Keratinocyte (primary cell): ENCODE measurements around the gene ZNF773. TPM values are rescaled to one million over a fixed set of nuclear protein-coding genes. Genes with fewer than 3 reads are reported as not detected.
A peak's percentile ranks its signal among the peaks of the same experiment; 100 is the strongest.

Source experiments
- DNase-seq: peaks from one replicate; pipeline ENCODE4 v3.0.0-alpha.2; 2011; ENCODE audit warnings: low read depth, missing footprints, low spot score
- FAIRE-seq: peaks from 2 replicates; lab custom pipeline; 2011; peaks lifted over from hg19 to GRCh38; lab: Jason Lieb, UNC
- H2AFZ ChIP-seq: 2 replicates; pipeline ENCODE4 v1.6.0; 2012; ENCODE audit warnings: low read length, control low read depth, inconsistent platforms; ENCODE audit not compliant: control insufficient read depth
- H3K27ac ChIP-seq: 2 replicates; pipeline ENCODE4 v1.5.1; 2011; ENCODE audit warnings: low read length; ENCODE audit not compliant: control insufficient read depth, insufficient read depth
- H3K27me3 ChIP-seq: 3 replicates; pipeline ENCODE4 v1.6.0; 2011; ENCODE audit warnings: low read length; ENCODE audit not compliant: control insufficient read depth, insufficient read depth; ENCODE audit errors: extremely low read depth
- H3K36me3 ChIP-seq, 2 experiments: 2 replicates in 1 of 2; 3 replicates in 1 of 2; pipeline ENCODE4 v1.5.1; 2011; ENCODE audit warnings: low read length in 2 of 2, mild to moderate bottlenecking in 1 of 2; ENCODE audit not compliant: control insufficient read depth in 2 of 2, insufficient read depth in 2 of 2; ENCODE audit errors: extremely low read depth in 1 of 2
- H3K4me1 ChIP-seq: 3 replicates; pipeline ENCODE4 v1.5.1; 2011; ENCODE audit warnings: low read length; ENCODE audit not compliant: control insufficient read depth, insufficient read depth; ENCODE audit errors: extremely low read depth
- H3K4me2 ChIP-seq: 3 replicates; pipeline ENCODE4 v1.6.0; 2011; ENCODE audit warnings: low read depth, low read length; ENCODE audit not compliant: control insufficient read depth, insufficient read depth; ENCODE audit errors: extremely low read depth
- H3K4me3 ChIP-seq, 3 experiments: fragments of 200-600 bp in 1 of 3; sonication (generic) in 1 of 3; 2 replicates in 2 of 3; 3 replicates in 1 of 3; pipeline ENCODE4 v1.5.1; 2011 to 2016; ENCODE audit warnings: low read length in 3 of 3, mild to moderate bottlenecking in 3 of 3, control low read depth in 2 of 3, inconsistent platforms in 1 of 3, low read depth in 1 of 3, mixed read lengths in 1 of 3, mixed run types in 1 of 3, moderate library complexity in 1 of 3; ENCODE audit not compliant: control insufficient read depth in 2 of 3, insufficient read depth in 2 of 3; ENCODE audit errors: extremely low read depth in 1 of 3
- H3K79me2 ChIP-seq: 2 replicates; pipeline ENCODE4 v1.6.0; 2012; ENCODE audit warnings: low read length; ENCODE audit not compliant: control insufficient read depth, insufficient read depth
- H3K9ac ChIP-seq: 3 replicates; pipeline ENCODE4 v1.6.0; 2011; ENCODE audit warnings: low read length; ENCODE audit not compliant: control insufficient read depth, insufficient read depth; ENCODE audit errors: extremely low read depth
- H3K9me1 ChIP-seq: 3 replicates; pipeline ENCODE4 v1.6.0; 2011; ENCODE audit warnings: low read length; ENCODE audit not compliant: control insufficient read depth, insufficient read depth; ENCODE audit errors: extremely low read depth
- H3K9me3 ChIP-seq: 2 replicates; pipeline ENCODE4 v1.5.1; 2012; ENCODE audit warnings: low read depth, low read length; ENCODE audit not compliant: control insufficient read depth
- H4K20me1 ChIP-seq: 3 replicates; pipeline ENCODE4 v1.6.0; 2011; ENCODE audit warnings: low read length; ENCODE audit not compliant: control insufficient read depth, insufficient read depth; ENCODE audit errors: extremely low read depth
- CTCF ChIP-seq, 3 experiments: IDR thresholded peaks in 1 of 3; conservative IDR thresholded peaks in 1 of 3; optimal IDR thresholded peaks in 1 of 3; 2 replicates in 2 of 3; 3 replicates in 1 of 3; pipeline versions ENCODE3 to v1.5.1; 2011; ENCODE audit warnings: low read length in 3 of 3, mild to moderate bottlenecking in 3 of 3, moderate library complexity in 2 of 3, control low read depth in 1 of 3, inconsistent platforms in 1 of 3; ENCODE audit not compliant: insufficient read depth in 2 of 3; ENCODE audit errors: extremely low read depth in 1 of 3
- dilution Hi-C: fragments of 300-500 bp; cut with MboI; formaldehyde crosslinking; loops from one replicate; pipeline ENCODE4 v1.7.0; 2020; ENCODE audit warnings: low sequenced_read_pairs; ENCODE audit not compliant: extremely low pct_ligation_motif_present
- polyA plus RNA-seq, 5 experiments: library from polyadenylated mRNA; depleted of rRNA in 3 of 5; stranded (reverse) in 3 of 5; stranded (forward) in 1 of 5; unstranded in 1 of 5; fragments of >200 nt; gene quantifications; 1 replicate in 1 of 5; 2 replicates in 3 of 5; 3 replicates in 1 of 5; pipeline versions ENCODE4 v1.2.1 to v1.2.3, GENCODE V29; 2011 to 2012; ENCODE audit warnings: missing spikeins in 2 of 5, low read depth in 1 of 5, low replicate concordance in 1 of 5
- small RNA-seq, 3 experiments: library from RNA; depleted of rRNA; stranded (forward); fragments of <200 nt; gene quantifications; one replicate each; pipeline ENCODE3, GENCODE V24; 2012; ENCODE audit warnings: low read depth in 3 of 3, low replicate concordance in 1 of 3; ENCODE audit not compliant: insufficient read length in 3 of 3

Gene ZNF773
- polyA plus RNA-seq, 1 donor (not counting 4 experiments of a cell fraction or from before 2014, with no cell fraction given): 5.4 TPM

- peaks cover 23% of the 10 kb centered on the region for H3K79me2 ChIP-seq
- H3K4me2 ChIP-seq: peak overlapping the region; percentile 94
- H2AFZ ChIP-seq: no peak overlapping the region
- no peak overlapping the region for H3K4me3 ChIP-seq
- no peaks in the 10 kb centered on the region for H4K20me1 ChIP-seq
- dilution Hi-C loops: no loop called here
- peaks cover 14 to 25% of the 10 kb centered on the region in 2 experiments for H3K36me3 ChIP-seq
- peaks cover 16% of the 10 kb centered on the region for H3K4me1 ChIP-seq
- DNase-seq (no peak), FAIRE-seq (no peak)
- H3K27ac ChIP-seq: no peak overlapping the region
- TF ChIP-seq CTCF (optimal IDR thresholded peaks at IDR 0.05 in 1 of 3, IDR thresholded peaks at IDR 0.05 in 1 of 3, conservative IDR thresholded peaks at IDR 0.05 in 1 of 3; ENCODE audit: extremely low read depth in 1 of 3, insufficient read depth in 2 of 3, low read length in 3 of 3): no peak
- no peaks in the 10 kb centered on the region for H3K27me3 ChIP-seq
- no peaks in the 10 kb centered on the region for H3K9me3 ChIP-seq
- H3K9ac ChIP-seq: no peak overlapping the region
- H3K9me1 ChIP-seq: no peaks in the 10 kb centered on the region
Measured at GRCh38 chr19:57557659-57558058, 57.9 kb downstream of the ZNF773 start.

Small RNA genes within 50 kb of the gene (small RNA-seq; reads per million reads assigned to genes)
- gene VN1R107P: 0 reads per million in 3 experiments

Other genes starting within 250 kb of the ZNF773 start
- gene ZNF460, start 219.5 kb upstream of the ZNF773 start, polyA plus RNA-seq: 10.3 to 16.9 TPM (median 15.2 TPM) in 3 replicates
- 2.1 to 2.9 TPM (median 2.5 TPM) in 3 replicates for gene ZNF543, start 179.5 kb upstream of the ZNF773 start, polyA plus RNA-seq
- 7.4 to 8.1 TPM (median 7.7 TPM) in 3 replicates for gene ZNF304, start 148.7 kb upstream of the ZNF773 start, polyA plus RNA-seq
- 15.8 to 22.2 TPM (median 20.8 TPM) in 3 replicates for gene TRAPPC2B, start 136.4 kb upstream of the ZNF773 start, polyA plus RNA-seq
- 1.4 to 3.2 TPM (median 2.8 TPM) in 3 replicates for gene ZNF547, start 136.4 kb upstream of the ZNF773 start, polyA plus RNA-seq
- gene ZNF548, start 110.1 kb upstream of the ZNF773 start, polyA plus RNA-seq: 8.5 to 11.4 TPM (median 10.8 TPM) in 3 replicates
- 4.8 to 5.4 TPM (median 5.0 TPM) in 3 replicates for gene ZNF17, start 88.8 kb upstream of the ZNF773 start, polyA plus RNA-seq
- 5.7 to 6.8 TPM (median 6.3 TPM) in 3 replicates for gene ZNF749, start 64.6 kb upstream of the ZNF773 start, polyA plus RNA-seq
- gene VN1R1, start 42.8 kb upstream of the ZNF773 start, polyA plus RNA-seq: 0.09 to 0.46 TPM (median 0.17 TPM) in 3 replicates
- gene ZNF772, start 22.4 kb upstream of the ZNF773 start, polyA plus RNA-seq: 5.2 to 5.4 TPM (median 5.3 TPM) in 3 replicates
- gene ZNF419, start 12.2 kb upstream of the ZNF773 start, polyA plus RNA-seq: 7.0 to 13.4 TPM (median 11.9 TPM) in 3 replicates
- gene ZNF549, start 27.4 kb downstream of the ZNF773 start, polyA plus RNA-seq: 5.6 to 7.7 TPM (median 6.3 TPM) in 3 replicates
- gene ZNF550, start 59.9 kb downstream of the ZNF773 start, polyA plus RNA-seq: 6.2 to 8.9 TPM (median 7.3 TPM) in 3 replicates
- gene ZNF416, start 79.0 kb downstream of the ZNF773 start, polyA plus RNA-seq: 4.4 to 5.5 TPM (median 5.0 TPM) in 3 replicates
- gene ZIK1, start 84.2 kb downstream of the ZNF773 start, polyA plus RNA-seq: 3.5 to 4.5 TPM (median 3.9 TPM) in 3 replicates
- 3.6 to 4.2 TPM (median 3.9 TPM) in 3 replicates for gene ZNF530, start 99.9 kb downstream of the ZNF773 start, polyA plus RNA-seq
- gene ZNF134, start 114.3 kb downstream of the ZNF773 start, polyA plus RNA-seq: 10.7 to 12.9 TPM (median 12.1 TPM) in 3 replicates
- 9.4 to 19.5 TPM (median 15.5 TPM) in 3 replicates for gene ZNF211, start 133.2 kb downstream of the ZNF773 start, polyA plus RNA-seq
- gene ZSCAN4, start 169.0 kb downstream of the ZNF773 start, polyA plus RNA-seq: 0.08 to 0.26 TPM (median 0.18 TPM) in 3 replicates
- gene ZNF551, start 182.0 kb downstream of the ZNF773 start, polyA plus RNA-seq: 7.2 to 8.5 TPM (median 8.3 TPM) in 3 replicates
- gene ZNF154, start 209.3 kb downstream of the ZNF773 start, polyA plus RNA-seq: 1.7 to 2.8 TPM (median 2.3 TPM) in 3 replicates
- 3.7 to 4.7 TPM (median 4.4 TPM) in 3 replicates for gene ZNF671, start 227.7 kb downstream of the ZNF773 start, polyA plus RNA-seq
- gene ZNF776, start 246.9 kb downstream of the ZNF773 start, polyA plus RNA-seq: 5.4 to 7.4 TPM (median 6.9 TPM) in 3 replicates